C4-2B (cell line): ENCODE results near the gene ZNF286A.
"Not testable (repeated sequence)": the region's sequence is repeated elsewhere in the genome, so short reads cannot be mapped to it uniquely, and the experiment has no call there.

Source experiments
- H3K27ac ChIP-seq: fragments of 450-650 bp; 2 replicates; pipeline ENCODE4 v1.5.1; 2017
- ZFX ChIP-seq: fragments of 450-650 bp; IDR thresholded peaks from 2 replicates; pipeline ENCODE4 v1.6.1; 2017
- TF ChIP-seq, protein P1 (sequence below): fragments of 450-650 bp; conservative IDR thresholded peaks from 2 replicates; pipeline ENCODE4 v1.5.1; 2017; ENCODE audit warnings: mild to moderate bottlenecking

The ZNF286A gene

DNA sequence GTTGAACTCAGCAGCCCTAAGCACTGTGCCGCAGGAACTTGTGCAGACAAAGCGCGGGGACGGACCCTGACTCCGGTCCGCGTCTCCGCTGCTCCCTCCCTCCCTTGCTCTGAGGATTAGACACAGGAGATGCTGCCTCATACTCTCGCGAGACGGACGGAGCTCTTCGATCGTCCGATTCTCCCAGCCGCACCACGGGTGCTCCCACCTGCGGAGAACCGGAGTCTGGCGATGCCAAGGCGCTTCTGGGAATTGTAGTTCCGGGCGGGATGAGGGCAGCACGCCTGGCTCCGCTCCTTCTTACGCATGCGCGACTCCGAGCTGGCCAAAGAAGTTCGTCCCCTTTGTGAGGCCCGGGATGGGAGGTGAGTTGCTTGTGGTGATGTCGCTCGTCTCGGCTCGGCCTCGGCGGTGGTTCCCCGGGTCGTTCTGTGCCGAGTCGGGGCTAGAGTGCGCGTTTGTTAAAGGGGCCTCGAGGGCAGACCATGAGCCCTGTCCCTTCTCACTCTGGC is at the start of gene ZNF286A:
ZNF286A (plus strand) TSS at position 340 of the 512 bp plus-strand sequence. CDS start 578 bp downstream, outside the sequence.
- H3K27ac ChIP-seq = peak within 1 kb of the TSS; percentile 37

DNA sequence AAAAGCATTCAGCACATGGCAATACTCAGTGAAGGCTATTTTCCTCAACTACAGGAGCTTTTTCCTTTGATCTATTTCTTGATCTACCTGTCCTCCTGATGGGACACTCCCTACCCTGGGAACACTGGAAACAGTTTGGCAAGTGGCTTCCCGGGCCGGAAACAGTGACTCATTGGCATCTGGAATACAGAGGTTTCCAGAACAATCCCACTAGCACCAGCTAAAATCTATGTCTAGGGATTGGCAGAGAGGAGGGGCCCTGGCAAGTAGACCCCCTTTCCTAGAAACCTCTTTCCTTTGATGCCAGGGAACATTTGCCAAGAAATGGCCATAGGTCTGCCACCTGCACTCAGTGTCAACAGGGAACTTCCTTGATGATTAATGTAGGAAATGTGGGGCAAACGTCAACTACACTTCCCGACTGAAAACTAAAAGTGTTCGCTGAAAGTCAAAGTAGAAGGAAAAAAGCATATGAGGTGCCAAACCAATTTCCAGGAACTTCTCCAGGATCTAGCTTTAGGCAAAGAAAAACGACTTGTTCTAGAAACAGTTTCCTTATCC is 49.6 kb upstream of the ZNF286A start:
- TF ChIP-seq, protein P1, sequence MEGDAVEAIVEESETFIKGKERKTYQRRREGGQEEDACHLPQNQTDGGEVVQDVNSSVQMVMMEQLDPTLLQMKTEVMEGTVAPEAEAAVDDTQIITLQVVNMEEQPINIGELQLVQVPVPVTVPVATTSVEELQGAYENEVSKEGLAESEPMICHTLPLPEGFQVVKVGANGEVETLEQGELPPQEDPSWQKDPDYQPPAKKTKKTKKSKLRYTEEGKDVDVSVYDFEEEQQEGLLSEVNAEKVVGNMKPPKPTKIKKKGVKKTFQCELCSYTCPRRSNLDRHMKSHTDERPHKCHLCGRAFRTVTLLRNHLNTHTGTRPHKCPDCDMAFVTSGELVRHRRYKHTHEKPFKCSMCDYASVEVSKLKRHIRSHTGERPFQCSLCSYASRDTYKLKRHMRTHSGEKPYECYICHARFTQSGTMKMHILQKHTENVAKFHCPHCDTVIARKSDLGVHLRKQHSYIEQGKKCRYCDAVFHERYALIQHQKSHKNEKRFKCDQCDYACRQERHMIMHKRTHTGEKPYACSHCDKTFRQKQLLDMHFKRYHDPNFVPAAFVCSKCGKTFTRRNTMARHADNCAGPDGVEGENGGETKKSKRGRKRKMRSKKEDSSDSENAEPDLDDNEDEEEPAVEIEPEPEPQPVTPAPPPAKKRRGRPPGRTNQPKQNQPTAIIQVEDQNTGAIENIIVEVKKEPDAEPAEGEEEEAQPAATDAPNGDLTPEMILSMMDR = no peak
- TF ChIP-seq ZFX = no peak
- H3K27ac ChIP-seq = peak overlapping the region; percentile 72; the same call in 1 of the 2 replicates

DNA sequence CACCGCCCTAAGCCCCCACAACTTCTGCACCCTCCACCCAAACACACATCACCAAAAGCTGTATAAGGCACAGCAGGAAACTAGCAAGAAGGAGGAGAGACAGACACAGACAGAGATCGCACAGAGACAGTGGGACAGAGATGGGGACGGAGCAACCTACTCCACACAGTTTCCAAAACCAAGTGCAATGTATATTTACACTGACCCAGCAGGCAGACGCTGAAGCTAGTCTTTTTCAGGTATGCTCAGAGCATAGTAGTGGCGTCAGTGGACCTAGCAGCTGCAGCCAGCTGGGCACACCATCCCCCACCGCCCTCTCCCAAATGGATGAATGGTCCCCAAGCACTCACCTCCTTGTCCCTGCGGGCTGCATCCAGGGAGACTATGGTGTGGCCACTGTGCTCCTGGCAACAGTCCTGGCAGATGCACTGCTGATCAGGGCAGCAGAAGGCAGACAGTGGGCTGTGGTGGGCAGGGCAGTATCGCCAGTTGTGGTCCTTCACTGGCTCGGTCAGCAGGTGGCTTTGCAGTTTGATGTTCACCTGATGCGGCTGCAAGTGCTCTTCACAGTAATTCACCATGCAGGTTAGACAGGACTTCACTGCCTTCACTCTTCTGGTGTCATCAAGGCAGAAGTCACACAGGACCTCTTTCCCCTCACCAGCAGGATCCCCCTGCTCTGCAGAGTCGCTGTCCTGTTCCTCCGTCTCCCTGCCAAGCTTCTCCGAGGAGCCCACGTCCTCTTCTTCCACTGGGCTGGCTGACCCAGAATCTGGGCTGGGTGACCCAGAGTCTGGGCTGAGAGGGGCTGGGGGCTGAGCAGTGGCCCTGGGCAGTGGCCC is 48.6 kb upstream of the ZNF286A start:
- TF ChIP-seq, protein P1 = no peak
- no peak for TF ChIP-seq ZFX
- H3K27ac ChIP-seq = peak overlapping the region; percentile 72

DNA sequence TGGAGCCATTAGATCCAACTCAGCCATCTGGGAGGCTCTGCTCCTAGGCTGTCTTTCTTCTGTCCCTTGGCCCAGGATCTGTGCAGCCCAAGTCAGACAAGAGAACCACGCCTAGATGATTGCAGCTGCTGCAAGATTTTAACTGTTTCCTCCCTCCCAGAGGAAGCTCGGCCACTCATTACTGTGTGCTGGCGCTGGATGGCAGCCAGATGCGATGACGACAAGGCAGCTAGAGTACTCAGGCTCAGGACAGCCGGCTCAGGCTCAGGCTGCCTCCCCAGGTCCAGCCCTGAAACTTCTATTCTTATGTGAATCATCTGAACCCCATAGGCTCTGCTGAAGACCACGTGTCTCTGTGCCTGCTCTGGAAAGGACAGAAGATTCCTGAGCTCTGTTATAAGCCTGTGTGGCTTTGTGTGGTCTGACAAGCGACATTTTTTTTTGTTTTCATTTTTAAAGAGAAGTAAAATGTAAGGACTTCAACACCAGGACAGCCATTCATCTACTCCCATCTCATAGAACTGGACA is 47.9 kb upstream of the ZNF286A start:
- TF ChIP-seq, protein P1 = no peak
- no peak for TF ChIP-seq ZFX
- H3K27ac ChIP-seq = peak overlapping the region; percentile 72

DNA sequence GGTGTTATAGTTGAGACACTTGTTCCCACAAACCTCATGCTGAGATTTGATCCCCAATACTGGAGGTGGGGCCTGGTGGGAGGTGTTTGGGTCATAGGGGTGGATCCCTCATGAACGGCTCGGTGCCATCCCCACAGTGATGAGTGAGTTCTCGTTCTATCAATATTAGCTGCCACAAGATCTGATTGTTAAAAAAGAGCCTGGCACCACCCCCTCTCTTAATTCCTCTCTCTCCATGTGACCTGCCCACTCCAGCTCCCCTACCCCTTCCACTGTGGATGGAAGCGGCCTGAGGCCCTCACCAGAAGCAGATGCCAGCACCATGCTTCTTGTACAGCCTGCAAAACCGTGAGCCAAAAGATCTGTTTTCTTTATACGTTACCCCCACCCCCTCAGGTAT is 46.6 kb upstream of the ZNF286A start:
- TF ChIP-seq, protein P1 = no peak
- no peak for TF ChIP-seq ZFX
- peak overlapping the region; percentile 72; the same call in 1 of the 2 replicates for H3K27ac ChIP-seq

DNA sequence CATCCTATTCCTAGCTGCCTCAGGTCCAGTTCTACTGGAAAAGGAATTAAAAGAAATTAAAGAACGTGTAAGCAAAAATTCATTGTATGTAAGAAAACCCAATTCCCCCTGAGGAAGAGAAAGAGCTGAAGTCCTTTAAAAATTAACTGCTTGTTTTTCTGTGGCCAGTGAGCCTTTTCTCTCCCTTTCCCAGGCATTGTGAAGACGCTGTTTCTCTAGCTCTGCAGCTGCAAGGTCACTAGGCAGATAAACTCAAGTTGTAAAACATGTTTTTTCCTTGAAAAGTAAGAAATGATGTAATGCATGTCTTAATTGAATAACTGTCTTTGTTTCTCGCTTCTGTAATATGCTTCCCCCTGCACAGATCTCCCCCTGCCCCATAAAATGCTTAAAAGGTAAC is 45.2 kb upstream of the ZNF286A start:
- H3K27ac ChIP-seq = not testable (repeated sequence)

DNA sequence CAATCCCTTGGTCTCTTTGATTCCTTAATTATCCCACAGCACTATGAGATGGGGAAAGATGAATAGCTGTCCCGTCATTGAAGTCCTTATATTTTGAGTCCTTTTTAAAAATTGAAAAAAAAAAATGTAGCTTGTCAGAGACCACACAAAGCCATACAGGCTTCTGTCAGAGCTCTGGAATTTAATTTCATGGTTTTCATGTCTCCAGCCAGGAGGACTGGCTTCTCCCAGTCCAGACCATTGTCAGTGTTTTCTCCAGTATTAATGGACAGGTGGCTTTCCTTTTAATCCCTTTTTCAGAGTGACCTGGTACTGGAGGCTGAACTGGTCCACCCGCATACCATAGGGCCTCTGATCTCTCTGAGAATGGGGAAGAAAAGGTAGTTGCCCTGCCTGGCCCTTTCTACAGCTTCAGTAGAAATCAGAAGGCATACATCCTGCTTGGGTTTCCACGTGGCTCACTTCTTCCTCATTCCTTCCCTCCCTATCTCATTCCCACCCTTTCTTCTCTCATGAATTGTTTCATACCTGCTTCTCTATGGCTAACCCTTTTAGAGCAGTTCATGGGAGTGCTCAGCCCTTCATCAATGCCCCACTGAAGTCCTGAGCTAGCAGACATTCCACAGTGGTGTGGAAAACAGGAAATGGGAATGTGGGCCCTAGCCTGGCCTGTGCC is 44.5 kb upstream of the ZNF286A start:
- TF ChIP-seq, protein P1 = no peak
- TF ChIP-seq ZFX = no peak
- no peak overlapping the region for H3K27ac ChIP-seq

DNA sequence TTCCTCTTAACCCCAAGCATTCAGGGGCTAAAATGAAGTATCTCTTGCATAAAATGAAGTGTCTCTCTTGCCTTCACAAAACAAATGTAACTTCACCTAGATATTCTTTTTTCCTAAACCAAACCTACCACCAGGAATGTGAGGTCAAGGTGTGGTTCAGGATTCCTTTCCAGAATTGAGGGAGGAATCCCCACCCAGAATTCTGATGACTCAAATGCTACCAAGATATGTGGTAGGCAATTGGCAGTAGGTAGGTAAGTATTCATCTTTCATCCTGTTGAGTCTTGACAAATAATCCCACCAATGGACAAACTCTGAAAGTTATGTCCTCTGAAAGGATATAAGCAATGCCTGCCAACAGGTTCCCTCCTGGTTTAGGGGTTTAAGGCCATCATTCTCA is 41.7 kb upstream of the ZNF286A start:
- no peak overlapping the region for H3K27ac ChIP-seq
- TF ChIP-seq, protein P1 = no peak
- TF ChIP-seq ZFX = no peak
